ENCODE measurements around the gene RAE1. TPM values are rescaled to one million over a fixed set of nuclear protein-coding genes. Genes with fewer than 3 reads are reported as not detected.

Gene RAE1
- total and polyA plus RNA-seq, 2 donors (not counting 3 experiments of a cell fraction or from before 2014, with no cell fraction given) = 34.1 to 55.8 TPM

DNA sequence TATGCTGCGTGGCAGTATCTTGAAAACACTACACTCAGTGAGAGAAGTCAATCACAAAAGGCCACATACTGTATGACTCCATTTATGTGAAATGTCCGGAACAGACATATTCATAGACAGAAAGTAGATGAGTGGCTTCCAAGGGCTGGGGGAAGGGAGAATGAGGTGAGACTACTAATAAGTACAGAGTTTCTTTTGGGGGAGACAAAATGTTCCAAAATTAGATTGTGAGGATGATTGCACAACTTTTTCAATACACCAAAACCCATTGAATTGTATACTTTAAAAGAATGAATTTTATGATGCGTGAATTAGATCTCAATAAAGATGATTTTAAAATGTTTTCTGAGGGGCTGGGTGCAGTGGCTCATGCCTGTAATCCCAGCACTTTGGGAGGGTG lies 30.7 kb upstream of the RAE1 start:
- Histone ChIP-seq H3K4me1 (ENCODE audit: control insufficient read depth, extremely low read depth, insufficient read depth, low read length) (no peaks in the 10 kb centered on the region), H3K9me1 (replicated peaks; ENCODE audit: control insufficient read depth, extremely low read depth, insufficient read depth, low read length) (no peaks in the 10 kb centered on the region), H3K27ac (ENCODE audit: insufficient read depth, low read depth, low read length) (no peak overlapping the region), H3K4me2 (ENCODE audit: insufficient read depth, low read length) (no peak overlapping the region), H3K36me3 (ENCODE audit: control insufficient read depth in 2 of 2, extremely low read depth in 1 of 2, insufficient read depth in 2 of 2, low read length in 2 of 2) (no peaks in the 10 kb centered on the region), H3K9me3 (replicated peaks; ENCODE audit: control insufficient read depth, insufficient read depth, low read length) (no peaks in the 10 kb centered on the region), H4K20me1 (replicated peaks; ENCODE audit: control insufficient read depth, extremely low read depth, insufficient read depth, low read length) (no peaks in the 10 kb centered on the region), H2AFZ (ENCODE audit: low read depth, low read length) (no peak overlapping the region), H3K79me2 (ENCODE audit: control insufficient read depth, insufficient read depth, low read length) (no peaks in the 10 kb centered on the region), H3K9ac (replicated peaks; ENCODE audit: extremely low read depth, insufficient read depth, low read length) (no peak overlapping the region), H3K4me3 (replicated peaks in 1 of 3; ENCODE audit: insufficient read depth in 1 of 3, low read depth in 1 of 3, low read length in 3 of 3) (no peak overlapping the region), H3K27me3 (ENCODE audit: control insufficient read depth in 2 of 2, insufficient read depth in 2 of 2, low read length in 2 of 2) (no peaks in the 10 kb centered on the region)
- POLR2A ChIA-PET = no interaction called here
- DNase-seq (ENCODE audit: low read depth, low spot score) (no peak), FAIRE-seq (no peak)
- dilution Hi-C loops (cut with MboI; ENCODE audit: extremely low pct_ligation_motif_present, low sequenced_read_pairs) = no loop called here
- CTCF ChIA-PET = interaction anchor here (1.2 kb wide), 1 partner anchor 12 kb away, joined by 3 read pairs; no protein-coding TSS in a partner anchor
- intact Hi-C loops (cut with micrococcal nuclease) = no loop called here
- BruUV-seq (replicated peaks) = no TSS peak
- TF ChIP-seq, protein P1, sequence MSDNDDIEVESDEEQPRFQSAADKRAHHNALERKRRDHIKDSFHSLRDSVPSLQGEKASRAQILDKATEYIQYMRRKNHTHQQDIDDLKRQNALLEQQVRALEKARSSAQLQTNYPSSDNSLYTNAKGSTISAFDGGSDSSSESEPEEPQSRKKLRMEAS (IDR thresholded peaks at IDR 0.05; ENCODE audit: insufficient read depth, insufficient read length) = no peak
- TF ChIP-seq, protein P2, sequence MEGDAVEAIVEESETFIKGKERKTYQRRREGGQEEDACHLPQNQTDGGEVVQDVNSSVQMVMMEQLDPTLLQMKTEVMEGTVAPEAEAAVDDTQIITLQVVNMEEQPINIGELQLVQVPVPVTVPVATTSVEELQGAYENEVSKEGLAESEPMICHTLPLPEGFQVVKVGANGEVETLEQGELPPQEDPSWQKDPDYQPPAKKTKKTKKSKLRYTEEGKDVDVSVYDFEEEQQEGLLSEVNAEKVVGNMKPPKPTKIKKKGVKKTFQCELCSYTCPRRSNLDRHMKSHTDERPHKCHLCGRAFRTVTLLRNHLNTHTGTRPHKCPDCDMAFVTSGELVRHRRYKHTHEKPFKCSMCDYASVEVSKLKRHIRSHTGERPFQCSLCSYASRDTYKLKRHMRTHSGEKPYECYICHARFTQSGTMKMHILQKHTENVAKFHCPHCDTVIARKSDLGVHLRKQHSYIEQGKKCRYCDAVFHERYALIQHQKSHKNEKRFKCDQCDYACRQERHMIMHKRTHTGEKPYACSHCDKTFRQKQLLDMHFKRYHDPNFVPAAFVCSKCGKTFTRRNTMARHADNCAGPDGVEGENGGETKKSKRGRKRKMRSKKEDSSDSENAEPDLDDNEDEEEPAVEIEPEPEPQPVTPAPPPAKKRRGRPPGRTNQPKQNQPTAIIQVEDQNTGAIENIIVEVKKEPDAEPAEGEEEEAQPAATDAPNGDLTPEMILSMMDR (IDR thresholded peaks at IDR 0.05; ENCODE audit: extremely low read depth in 1 of 2, insufficient read depth in 1 of 2, low read depth in 1 of 2, low read length in 2 of 2) = no peak
- TF ChIP-seq EZH2 (IDR thresholded peaks at IDR 0.05; ENCODE audit: borderline replicate concordance, low read depth, low read length, severe bottlenecking) (no peak), GATA2 (IDR thresholded peaks at IDR 0.05; ENCODE audit: insufficient read depth, insufficient read length, low read depth, low read length) (no peak), FOS (IDR thresholded peaks at IDR 0.05; ENCODE audit: borderline replicate concordance, insufficient read depth, low read length) (no peak), POLR2AphosphoS5 (IDR thresholded peaks at IDR 0.05; ENCODE audit: insufficient read depth, low read depth, low read length) (no peak), POLR2A (IDR thresholded peaks at IDR 0.05; ENCODE audit: low read depth, low read length) (no peak), JUN (IDR thresholded peaks at IDR 0.05; ENCODE audit: borderline replicate concordance, insufficient read depth, insufficient read length, low read depth) (no peak), MYC (IDR thresholded peaks at IDR 0.05; ENCODE audit: low read depth, low read length) (no peak)
